ENCODE results near the gene ANKRD34A. TPM values are rescaled to one million over a fixed set of nuclear protein-coding genes. Genes with fewer than 3 reads are reported as not detected.
"Not testable (repeated sequence)": the region's sequence is repeated elsewhere in the genome, so short reads cannot be mapped to it uniquely, and the experiment has no call there.

Gene ANKRD34A
- total RNA-seq, 1 donor from 2014 or later, result 0.74 TPM

DNA sequence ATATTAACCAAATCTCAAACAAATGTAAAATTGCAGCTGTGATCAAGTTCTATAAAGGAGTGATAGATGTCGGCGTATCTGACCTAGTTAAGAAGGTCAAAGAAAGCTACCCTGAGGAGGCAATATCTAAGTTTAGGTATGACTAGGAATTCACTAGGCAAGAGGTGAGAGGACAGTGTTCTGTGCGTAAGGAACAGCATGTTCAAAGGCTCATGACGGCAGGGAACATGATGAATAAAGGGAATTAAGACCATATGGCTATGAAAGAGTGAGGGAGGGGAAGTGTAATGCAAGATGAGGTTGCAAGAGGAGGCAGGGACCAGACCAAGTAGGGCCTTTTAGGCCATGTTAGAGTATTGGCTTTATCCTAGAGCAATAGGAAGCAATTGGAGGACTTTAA, 15.2 kb downstream of the ANKRD34A start:
- DNase-seq (ENCODE audit: low spot score), result no peak

DNA sequence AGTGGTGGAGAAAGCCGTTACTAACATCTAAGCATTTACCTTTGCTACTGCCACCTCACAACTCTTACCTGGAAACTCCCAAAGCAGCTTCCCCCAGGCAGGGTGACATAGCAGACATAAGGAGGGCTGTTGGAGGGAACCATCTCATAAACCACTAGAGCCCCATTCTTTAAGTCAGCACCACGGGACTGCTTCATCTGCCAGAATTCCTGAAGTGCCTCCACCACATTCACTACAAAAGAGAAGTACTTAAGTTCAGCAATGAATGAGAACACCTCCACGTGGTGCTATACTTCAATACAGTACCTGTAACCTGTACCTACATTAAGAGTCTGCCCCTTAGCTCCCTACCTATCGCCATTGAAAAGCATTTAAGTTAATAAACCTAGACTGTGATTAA, 16.8 kb downstream of the ANKRD34A start:
- DNase-seq (ENCODE audit: low spot score), result peak; percentile 57

DNA sequence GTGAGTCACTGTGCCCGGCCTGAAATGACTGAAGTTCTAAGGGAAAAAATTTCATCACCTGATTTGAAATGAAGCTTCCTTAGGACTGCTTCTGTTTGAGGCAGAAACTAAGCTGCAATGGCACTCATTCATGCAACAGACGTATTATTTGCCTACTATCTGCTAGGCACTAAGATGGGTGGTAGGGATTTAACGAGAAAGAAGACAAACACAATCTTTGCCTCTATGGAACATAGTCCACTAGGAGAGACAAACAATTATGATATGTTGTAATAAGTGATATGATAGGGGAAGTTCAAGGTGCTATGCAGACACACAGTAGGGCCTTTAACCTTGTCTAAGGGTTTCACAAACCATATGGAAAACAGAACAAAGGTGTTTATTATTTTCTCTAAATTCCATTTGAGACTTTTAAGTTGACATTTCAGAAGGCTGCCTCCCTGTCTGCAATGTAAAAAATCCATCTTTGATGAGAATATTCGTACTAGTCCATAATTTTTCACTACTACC, 17.8 kb downstream of the ANKRD34A start:
- no peak for DNase-seq (ENCODE audit: low spot score)

DNA sequence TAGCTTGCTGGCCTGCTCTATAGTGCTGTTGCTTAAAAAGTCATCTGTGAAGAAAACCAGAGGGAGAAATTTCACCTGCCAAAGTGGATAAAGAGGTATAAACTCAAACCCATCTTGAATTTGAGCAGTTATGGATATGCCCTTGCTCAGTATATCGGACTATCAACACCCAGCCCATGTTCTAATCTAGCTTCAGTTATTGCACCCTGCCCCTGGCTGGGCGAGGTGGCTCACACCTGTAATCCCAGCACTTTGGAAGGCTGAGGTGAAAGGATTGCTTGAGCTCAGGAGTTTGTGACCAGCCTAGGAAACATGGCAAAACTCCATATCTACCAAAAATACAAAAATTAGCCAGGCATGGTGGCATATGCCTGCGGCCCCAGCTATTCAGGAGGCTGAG, 19.8 kb downstream of the ANKRD34A start:
- peak; percentile 16 for DNase-seq (ENCODE audit: low spot score)

DNA sequence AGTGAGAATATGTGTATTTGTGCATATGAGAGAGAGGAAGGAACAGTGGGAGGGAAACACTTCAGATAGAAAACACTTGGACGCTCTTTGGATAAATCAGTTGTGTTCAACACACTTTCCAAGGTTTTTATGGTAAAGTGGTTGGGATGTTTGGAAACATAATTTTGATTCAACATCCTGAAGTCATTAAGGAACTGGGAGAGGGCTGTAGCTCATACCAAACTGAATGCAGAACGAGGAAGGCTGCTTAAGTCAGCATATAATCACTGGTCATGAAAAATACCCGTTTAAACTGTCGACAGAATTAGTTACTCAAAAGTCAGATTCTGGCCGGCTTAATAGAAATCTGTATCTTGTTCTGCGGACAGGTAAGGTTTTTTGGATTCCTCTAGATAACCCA, 21.5 kb downstream of the ANKRD34A start:
- no peak for DNase-seq (ENCODE audit: low spot score)

DNA sequence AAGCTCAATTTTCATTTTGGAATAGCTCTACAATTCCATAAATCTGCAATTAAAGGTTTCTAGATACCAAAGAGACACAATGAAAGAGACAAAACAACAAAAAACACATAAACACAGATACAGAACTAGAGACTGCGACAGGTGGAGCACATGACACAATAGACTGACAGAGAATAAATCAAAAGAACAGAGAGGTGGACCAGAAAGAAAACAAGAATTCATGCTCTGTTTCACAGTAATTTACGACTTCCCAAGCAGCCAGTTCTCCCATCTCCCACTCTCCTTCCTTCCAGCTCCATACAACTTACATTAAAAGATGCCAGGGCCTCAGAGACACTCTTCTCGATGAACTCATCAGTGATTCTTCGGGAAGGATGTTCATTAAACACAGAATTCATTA, 22.0 kb downstream of the ANKRD34A start:
- peak; percentile 30 for DNase-seq (ENCODE audit: low spot score)

DNA sequence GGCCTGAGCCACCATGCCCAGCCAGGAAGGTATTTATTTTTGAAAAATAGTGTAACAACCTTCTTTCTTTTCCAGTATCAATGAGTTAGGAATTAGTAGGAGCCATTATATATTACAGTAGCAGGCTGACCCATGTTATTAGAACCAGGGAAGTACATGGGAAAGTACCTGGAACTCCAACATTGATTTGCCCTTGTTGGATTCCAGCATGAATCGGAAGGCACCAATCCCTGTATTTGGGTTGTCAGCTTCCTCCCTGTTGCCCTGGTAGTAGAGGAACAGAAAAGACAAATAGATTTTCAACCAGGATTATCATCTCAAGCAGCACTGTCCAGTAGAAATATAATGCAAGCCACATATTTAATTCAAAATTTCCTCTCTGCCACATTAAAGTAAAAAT, 26.9 kb downstream of the ANKRD34A start:
- no peak for DNase-seq (ENCODE audit: low spot score)

DNA sequence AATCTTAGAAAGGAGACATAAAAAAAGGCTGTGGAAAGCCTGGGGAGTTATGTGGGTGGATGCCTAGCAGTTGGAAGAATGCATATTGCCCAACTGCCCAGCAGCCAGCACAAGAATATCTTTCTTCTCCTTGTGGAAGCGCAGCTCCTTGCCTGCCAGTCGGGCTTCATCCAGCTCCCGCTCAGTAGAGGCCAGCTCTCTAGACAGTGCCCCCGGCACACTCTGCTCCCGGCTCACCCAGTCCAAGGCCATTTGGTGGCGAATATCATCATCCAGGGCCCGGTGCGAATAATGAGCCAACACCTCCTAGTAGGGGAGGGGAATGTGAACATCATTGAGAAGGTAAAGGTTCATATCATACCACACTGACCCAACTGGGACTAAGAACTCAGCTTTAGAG, 28.1 kb downstream of the ANKRD34A start:
- DNase-seq (ENCODE audit: low spot score), result peak; percentile 53

DNA sequence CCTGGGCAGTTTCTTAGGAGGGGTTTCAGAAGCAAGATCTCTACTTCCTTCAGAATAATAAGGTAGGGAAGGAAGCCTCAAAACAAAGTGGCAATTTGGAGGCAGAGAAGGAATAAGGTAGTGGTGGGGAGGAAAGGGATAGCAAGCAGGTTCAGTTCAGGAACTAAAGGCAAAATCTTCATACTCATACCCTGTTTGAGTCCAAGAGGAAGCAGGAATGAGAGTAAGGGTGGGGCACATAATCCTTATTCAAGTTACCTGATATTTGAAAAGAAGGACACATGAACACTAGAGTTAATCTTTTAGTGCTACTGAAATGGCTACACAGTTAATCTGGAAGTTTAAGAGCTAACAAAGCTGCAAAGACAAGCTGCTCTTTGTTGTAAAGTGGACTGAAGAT, 28.7 kb downstream of the ANKRD34A start:
- no peak for DNase-seq (ENCODE audit: low spot score)

DNA sequence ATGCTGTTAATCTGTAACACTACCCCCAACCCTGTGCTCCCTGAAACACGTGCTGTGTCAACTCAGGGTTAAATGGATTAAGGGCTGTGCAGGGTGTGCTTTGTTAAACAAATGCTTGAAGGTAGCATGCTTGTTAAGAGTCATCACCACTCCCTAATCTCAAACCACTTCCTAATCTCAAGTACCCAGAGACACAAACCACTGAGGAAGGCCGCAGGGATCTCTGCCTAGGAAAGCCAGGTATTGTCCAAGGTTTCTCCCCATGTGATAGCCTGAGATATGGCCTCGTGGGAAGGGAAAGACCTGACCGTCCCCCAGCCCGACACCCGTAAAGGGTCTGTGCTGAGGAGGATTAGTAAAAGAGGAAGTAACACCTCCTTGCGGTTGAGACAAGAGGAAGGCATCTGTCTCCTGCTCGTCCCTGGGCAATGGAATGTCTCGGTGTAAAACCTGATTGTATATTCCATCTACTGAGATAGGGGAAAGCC, 31.8 kb downstream of the ANKRD34A start:
- peak; percentile 9 for DNase-seq (ENCODE audit: low spot score)

DNA sequence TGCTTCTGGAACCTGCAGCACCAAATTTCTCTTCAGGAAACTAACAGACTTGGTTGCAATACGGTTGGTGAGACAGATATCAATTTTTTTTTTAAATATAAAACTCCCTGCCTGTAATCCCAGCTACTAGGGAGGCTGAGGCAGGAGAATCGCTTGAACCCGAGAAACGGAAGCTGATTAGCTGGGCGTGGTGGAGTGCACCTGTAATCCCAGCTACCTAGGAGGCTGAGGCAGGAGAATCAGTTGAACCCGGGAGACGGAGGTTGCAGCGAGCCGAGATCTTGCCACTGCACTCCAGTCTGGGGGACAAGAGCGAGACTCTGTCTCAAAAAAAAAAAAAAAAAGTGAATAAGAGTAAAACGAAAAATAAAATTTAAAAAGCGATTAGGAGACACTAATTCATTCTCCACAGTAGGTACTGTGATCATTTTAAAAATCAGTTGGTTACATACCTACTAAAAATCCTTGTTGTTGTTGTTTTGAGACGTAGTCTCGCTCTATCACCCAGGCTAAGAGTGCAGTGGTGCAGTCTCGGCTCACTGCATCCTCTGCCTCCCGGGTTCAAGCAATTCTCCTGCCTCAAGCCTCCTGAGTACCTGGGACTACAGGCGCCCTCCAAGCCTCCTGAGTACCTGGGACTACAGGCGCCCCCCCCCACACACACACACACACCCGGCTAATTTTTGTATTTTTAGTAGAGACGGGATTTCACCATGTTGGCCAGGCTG, 36.3 kb downstream of the ANKRD34A start:
- peak; percentile 22 for DNase-seq (ENCODE audit: low spot score)

DNA sequence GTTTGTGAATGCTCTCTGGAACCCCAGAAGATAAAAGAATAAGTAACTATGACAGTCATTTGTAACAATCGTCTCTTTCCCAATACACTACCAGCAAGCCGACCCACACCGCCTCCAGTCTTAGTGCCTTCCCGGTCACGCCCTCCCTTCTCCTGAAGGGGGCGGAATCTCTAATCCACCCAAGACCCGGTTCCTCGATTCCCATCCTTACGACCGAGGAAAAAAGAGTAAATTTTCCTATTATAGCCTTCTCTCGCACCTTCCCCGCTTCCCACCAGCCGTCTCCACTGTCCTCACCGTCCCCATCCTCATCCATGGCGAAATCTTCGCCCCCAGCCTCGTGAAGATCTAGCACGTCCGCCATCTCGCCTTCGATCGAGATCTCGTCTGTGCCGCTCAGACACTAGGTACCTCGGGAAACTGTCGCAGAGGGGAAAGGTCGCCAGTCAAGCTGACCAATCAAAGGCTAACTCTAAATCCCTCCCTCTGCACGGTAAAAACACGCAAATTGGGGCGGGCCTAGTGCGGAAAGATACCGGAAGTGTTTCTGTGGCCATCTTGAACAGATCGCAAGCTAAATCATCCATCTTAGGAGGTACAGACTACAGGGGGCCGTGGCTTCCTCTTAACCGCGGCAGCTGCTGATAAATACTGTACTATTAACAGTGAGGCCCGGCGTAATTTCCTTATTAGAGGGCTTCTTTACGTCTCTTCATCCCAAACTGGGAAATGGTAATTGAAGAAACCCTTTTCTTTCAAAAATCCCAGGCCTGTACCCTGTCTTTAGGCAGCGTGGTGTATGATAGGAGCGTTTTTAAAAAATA, 37.1 kb downstream of the ANKRD34A start, which contains the start of gene RBM8A:
Gene RBM8A (minus strand): TSS at position 422 of the 824 bp plus-strand sequence. CDS start 58 bp downstream, at position 364.
- peak; percentile 93 for DNase-seq (ENCODE audit: low spot score)

DNA sequence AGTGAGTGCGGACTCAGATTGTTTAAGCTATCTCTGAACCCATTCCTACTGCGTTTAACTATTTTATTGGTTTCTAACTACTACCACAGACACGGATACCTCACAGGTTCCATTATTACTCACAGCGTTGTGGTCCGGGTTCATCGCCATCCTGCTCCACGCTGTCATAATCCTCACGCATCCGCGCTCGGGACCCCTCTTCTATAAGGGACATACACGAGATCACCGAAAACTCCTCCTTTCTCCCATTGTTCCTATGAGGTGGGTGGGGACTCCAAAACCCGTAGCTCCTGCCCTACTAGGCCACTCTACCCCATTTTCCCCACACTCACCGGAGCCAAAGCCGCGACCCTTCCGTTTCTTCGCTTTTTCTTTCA, 37.7 kb downstream of the ANKRD34A start:
- DNase-seq (ENCODE audit: low spot score), result no peak

DNA sequence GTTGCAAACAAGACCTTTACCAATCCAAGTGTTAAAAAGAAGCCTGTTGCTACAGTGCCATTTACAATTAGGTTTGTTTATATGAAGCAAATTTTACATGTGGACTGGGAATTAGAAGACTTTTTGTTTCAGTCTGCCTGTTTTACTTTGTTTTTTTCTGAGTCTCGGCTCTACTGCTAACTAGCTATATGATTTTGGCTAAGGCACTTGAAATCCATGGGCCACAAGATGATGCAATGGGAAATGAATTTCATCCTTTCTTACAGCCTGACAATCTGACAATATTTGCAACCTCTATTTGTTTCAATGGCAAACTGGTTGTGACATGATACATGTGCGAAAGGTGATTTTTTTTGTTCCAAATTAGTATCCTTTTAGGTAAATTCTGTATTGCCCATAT, 42.1 kb downstream of the ANKRD34A start:
- DNase-seq (ENCODE audit: low spot score), result no peak

DNA sequence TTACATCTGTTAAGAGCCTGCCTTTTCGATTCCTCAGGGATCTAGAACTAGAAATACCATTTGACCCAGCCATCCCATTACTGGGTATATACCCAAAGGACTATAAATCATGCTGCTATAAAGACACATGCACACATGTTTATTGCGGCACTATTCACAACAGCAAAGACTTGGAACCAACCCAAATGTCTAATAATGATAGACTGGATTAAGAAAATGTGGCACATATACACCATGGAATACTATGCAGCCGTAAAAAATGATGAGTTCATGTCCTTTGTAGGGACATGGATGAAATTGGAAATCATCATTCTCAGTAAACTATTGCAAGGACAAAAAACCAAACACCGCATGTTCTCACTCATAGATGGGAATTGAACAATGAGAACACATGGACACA, 44.1 kb downstream of the ANKRD34A start:
- DNase-seq (ENCODE audit: low spot score), result not testable (repeated sequence)

DNA sequence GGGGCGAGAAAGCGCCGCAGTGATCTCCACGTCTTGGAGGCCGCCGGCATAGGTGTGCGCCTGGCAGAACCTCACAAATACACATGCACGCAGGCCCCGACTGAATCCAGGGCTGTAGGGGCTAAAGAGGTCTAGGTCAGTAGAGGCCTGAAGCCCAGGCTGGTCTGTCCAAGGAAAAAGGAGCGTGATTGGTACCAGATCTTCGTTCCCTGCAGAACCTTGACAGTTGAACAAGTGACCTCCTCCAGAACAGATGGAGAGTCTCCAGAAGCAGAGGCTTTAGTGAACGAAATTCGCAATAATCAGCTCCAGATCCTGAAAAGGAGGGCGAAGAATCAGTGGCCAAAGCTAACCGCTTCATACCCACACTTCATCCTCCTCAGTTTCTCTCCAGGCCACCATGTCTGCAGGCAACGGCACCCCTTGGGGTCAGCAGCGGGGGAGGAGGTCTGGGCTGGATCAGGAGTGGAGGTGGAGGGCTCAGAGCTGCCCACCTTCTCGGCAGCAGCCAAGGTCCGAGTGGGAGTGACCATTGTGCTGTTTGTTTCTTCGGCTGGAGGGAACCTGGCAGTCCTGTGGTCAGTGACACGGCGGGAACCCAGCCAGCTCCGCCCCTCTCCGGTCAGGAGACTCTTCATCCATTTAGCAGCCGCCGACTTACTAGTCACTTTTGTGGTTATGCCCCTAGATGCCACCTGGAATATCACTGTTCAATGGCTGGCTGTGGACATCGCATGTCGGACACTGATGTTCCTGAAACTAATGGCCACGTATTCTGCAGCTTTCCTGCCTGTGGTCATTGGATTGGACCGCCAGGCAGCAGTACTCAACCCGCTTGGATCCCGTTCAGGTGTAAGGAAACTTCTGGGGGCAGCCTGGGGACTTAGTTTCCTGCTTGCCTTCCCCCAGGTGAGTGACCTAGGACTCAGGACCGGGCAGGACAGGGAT, 45.1 kb downstream of the ANKRD34A start:
- DNase-seq (ENCODE audit: low spot score), result peak; percentile 89

DNA sequence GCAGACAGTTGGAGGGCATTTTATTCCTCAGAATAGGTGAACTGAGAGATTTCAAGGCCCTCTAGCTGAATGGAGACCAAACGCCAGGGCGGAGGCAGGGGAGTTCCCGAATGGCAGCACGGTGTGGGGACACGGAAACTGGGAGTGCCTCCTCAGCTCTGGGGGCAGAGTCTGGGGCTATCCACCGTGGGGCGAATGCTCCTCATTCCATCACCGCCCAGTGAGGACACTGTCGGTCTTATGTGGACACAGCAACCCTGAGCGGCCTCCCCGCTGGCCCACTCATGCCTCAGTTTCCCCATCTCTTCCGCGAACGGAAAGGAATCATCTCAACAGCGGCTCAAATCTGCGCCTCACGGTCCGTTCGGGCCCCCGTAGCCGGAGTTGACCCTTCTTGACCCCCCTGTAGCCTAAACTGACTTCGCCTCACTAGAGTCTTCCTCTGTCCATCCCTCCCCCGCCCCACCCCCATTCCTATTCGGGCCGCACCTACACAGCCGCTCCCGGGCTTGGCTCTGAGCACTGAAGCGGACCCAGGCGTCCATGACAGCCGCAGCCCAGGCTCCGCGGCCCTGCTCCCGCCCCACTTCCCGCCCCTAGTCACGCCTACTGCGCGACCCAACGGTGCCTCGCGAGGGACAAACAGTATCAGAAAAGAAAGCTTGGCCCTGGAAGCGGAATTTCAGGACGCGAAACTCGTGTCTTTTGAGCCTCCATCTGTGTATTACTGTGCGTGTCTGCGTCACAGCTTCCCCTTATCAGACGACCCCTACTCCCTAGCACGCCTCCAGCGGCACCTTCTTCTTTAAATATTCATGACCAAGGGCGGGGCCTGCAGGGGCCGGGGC, 46.0 kb downstream of the ANKRD34A start, which contains the start of gene PEX11B:
Gene PEX11B (minus strand): TSS at position 574 of the 848 bp plus-strand sequence. CDS start 29 bp downstream, at position 545.
- peak; percentile 96 for DNase-seq (ENCODE audit: low spot score)

DNA sequence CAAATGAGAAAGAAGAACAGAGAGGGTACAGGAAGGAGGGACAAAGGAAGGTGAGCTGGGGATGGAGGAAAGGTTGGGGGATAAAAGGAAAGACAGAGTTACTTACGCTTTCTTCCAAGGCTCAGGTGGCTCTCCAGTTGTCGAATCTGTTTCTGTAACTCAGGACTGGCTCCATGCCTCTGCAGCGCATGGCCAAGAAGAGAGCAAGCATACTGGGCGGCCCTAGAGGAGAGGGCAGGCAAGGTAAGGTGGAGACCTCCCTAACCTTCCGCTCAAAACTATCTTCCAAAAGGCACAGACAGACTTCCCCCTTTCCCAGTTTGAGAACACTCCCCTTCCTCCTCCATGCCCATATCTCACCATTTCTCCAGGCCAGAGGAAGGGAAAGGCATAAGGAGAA, 46.8 kb downstream of the ANKRD34A start:
- peak; percentile 41 for DNase-seq (ENCODE audit: low spot score)

DNA sequence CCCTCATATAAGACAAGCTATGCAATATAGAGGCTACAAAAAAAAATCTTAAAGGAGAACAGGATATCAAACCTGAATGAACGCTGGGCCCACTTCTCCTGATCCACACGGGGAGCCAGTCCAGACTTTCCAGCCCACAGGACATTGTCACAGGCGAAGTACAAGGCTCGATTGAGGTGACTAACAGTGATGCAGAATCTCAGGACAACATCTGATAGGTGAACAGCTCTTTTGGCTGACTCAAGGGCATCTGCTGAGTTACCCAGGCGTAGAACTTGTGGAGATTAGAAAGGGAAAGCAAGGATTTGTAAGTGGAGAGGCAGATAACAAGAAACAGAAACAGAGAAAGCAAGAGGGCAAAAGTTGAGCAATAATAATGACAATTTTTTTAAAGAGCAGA, 47.6 kb downstream of the ANKRD34A start:
- DNase-seq (ENCODE audit: low spot score), result peak; percentile 24

DNA sequence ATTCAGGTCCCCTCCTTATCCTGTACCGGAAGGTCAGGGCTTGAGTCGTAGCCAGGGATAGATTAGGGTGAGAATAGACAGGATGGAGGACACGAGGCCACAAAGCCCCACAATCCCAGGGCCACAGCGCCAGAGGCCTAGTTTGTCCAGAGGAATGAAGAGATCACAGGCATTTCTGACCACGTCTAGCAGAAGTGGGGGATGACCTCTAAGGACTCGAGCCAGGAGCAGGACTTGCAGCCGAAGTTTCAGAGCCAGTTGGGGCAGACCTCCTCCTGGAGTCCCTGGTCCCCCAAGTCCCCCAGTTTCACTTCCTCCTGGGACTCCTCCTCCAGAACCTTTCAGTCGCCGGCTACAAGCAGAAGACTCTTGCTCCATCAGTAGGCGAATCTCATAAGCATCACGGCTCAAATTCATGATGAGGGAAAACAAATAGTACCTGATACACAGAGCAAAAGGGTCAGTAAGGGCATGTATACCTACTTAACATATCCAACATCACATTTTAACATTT, 52.2 kb downstream of the ANKRD34A start:
- no peak for DNase-seq (ENCODE audit: low spot score)
